ENCODE results near the gene TRABD2B. TPM values are rescaled to one million over a fixed set of nuclear protein-coding genes. Genes with fewer than 3 reads are reported as not detected.

TRABD2B gene
- polyA plus RNA-seq, 1 donor from 2014 or later = not detected

DNA sequence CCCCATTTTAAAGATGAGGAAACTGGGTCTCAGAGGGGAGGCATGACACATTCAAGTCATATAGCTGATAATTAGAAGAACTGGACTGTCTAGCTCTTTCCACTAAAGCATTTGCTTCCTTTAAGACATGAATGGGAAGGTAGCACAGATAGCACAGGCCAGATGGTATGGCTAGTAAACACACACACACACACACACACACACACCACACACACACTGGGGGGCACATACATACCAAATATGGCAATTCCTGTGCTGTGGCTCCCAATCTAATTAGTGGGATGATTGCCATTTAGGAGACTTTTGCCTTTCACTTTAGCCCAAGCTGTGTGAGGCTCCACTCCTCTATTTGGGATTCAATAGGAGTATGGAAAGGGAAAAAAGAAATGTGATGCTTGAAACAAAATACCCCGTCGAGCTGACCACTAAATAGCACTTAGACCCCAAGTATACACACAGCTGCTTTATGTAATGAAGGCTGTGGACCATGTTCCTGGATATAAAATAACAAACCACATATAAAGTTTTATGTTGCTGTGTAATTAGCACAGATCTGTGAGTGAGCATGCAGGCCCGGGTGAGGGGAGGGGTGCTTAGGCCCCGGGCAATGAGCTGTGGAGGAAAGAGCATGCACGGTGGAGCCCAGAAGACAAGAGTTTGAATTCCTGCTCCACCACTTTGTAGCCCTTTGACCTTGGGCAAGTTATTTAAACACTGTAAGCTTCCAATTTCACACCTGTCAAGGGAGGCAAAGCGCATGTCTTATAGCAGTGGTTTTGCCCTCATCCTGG, 6.8 kb upstream of the TRABD2B start:
- no peak overlapping the region for H3K27ac Mint-ChIP-seq
- H3K36me3 Mint-ChIP-seq = no peaks in the 10 kb centered on the region
- H3K27me3 Mint-ChIP-seq = peaks cover 5% of the 10 kb centered on the region

DNA sequence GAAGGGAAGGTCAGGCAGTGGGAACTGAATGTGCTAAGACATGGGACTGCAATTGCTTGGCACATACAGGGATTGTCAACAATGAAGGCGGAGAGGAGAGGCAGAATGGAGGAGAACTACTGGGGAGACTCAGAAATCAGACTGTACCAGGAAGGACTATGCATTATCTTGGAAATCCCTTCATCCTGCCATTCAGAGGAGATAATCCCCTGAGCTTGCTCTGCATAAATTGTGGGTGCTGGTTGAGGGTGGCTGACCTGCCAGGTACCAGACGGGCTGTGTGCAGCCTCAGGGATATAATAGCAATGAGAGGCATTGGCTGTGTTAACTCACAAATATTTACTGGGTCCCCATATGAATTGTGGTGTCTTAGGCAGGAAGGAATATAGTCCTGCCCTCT, 5.0 kb upstream of the TRABD2B start:
- Mint-ChIP-seq H3K4me3 (no peak overlapping the region), H3K36me3 (no peaks in the 10 kb centered on the region), H3K27ac (no peak overlapping the region), H3K9me3 (no peaks in the 10 kb centered on the region), H3K4me1 (peaks cover 0 to 3% (median 0%) of the 10 kb centered on the region in 3 donors), H3K27me3 (peaks cover 18% of the 10 kb centered on the region)

More for the DNA sequence above, 6.8 kb upstream of the TRABD2B start:
- Mint-ChIP-seq H3K9me3 (no peaks in the 10 kb centered on the region), H3K4me1 (no peaks in the 10 kb centered on the region), H3K4me3 (no peak overlapping the region)

DNA sequence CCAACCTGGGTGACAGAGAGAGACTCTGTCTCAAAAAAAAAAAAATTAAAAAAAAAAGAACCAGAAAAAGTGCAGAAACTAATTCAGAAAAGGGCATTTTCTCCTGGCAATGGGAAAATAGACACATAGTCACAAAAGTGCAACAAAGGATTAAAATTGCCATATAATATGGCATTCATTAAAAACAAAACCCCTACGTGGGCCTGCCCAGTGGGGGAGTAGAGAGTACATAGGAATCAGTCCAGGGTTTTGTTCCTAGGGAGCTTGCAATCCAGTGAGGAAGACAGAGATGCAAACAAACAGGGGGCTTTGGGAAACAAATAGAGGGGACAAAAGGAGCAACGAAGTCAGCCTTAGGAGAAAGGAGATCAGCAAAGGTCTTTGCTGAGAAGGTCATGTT, 4.5 kb upstream of the TRABD2B start:
- Mint-ChIP-seq H3K27me3 (peaks cover 18% of the 10 kb centered on the region), H3K36me3 (no peaks in the 10 kb centered on the region), H3K27ac (no peak overlapping the region), H3K4me3 (no peak overlapping the region), H3K4me1 (peaks cover 0 to 3% (median 0%) of the 10 kb centered on the region in 3 donors), H3K9me3 (no peaks in the 10 kb centered on the region)

DNA sequence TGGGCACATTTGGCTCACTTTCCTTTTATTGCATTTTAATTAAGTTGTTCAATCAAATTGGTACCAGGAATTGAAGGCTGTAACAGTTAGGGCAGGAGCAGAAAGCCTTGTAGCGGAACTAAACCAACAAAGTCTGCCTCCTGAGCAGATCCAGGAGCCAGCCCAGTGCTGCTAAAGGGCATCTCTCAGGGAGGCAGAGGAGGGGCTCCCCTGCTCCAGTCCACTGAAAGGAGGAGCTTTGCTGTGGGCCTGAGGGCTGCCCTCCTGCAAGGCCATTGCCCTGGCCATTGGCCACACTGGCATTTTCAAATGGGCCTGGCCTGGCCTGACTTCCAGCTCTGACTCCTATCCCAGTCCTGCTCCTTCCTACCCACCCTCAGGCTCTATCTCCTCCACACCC, 3.7 kb upstream of the TRABD2B start:
- Mint-ChIP-seq H3K4me3 (no peak overlapping the region), H3K27ac (no peak overlapping the region), H3K4me1 (peaks cover 0 to 5% (median 3%) of the 10 kb centered on the region in 3 donors), H3K36me3 (no peaks in the 10 kb centered on the region), H3K9me3 (no peaks in the 10 kb centered on the region), H3K27me3 (peaks cover 23% of the 10 kb centered on the region)

DNA sequence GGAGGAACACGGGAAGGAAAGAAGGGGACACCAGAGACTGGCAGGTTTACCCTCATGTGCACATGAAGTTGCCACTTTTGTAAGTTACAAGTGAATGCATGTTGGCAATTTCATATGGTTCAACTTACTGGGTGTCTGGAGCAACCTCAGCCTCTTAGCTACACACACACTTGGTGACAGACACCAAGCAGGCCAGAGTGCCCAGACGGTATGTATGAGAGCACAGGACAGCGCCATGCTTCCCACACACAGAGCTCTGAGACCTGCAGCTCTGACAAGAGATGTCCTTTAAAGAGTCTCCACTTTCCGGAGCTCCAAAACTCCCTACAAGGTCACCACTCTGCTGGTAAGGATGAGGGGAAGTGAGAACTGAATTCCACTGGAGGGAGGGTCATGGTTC, 1.9 kb upstream of the TRABD2B start:
- peak overlapping the region in 1 of 4 donors; percentile 28 for H3K4me3 Mint-ChIP-seq
- H3K4me1 Mint-ChIP-seq = peaks cover 0 to 5% (median 5%) of the 10 kb centered on the region in 3 donors
- no peaks in the 10 kb centered on the region for H3K36me3 Mint-ChIP-seq
- no peaks in the 10 kb centered on the region for H3K9me3 Mint-ChIP-seq
- H3K27ac Mint-ChIP-seq = no peak overlapping the region
- peaks cover 33% of the 10 kb centered on the region for H3K27me3 Mint-ChIP-seq

DNA sequence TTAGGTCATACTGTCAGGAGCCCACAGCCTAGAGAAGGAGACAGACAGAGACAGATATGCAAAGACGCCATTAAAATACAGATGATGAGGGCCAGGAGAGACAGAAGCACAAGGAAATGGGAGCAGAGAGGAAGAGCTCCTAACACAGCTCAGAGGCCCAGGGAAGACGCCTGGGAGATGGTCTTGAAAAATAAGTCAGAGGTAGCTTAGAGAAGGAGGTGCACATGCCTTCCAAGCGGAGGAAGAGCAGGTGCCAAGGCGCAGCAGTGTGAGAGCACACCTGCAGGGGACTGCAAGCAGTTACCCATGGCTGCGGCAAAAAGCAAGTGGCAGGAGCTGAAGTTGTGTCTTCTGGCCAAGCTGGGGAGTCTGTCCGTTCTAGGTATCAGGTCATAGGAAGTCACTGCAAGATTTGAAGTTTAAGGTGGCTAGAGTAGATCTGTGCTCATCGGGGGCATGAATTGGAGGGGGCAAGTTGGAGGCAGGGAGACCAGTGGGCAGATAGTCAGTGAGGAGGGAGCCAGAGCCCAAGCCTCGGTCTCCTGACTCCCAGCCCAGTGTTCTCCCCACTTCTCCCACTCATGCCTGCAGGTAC, 1.3 kb upstream of the TRABD2B start:
- Mint-ChIP-seq H3K4me3 (peak overlapping the region in 1 of 4 donors; percentile 28), H3K27me3 (peaks cover 39% of the 10 kb centered on the region), H3K4me1 (peaks cover 0 to 5% (median 5%) of the 10 kb centered on the region in 3 donors), H3K9me3 (no peaks in the 10 kb centered on the region), H3K27ac (no peak overlapping the region), H3K36me3 (no peaks in the 10 kb centered on the region)

DNA sequence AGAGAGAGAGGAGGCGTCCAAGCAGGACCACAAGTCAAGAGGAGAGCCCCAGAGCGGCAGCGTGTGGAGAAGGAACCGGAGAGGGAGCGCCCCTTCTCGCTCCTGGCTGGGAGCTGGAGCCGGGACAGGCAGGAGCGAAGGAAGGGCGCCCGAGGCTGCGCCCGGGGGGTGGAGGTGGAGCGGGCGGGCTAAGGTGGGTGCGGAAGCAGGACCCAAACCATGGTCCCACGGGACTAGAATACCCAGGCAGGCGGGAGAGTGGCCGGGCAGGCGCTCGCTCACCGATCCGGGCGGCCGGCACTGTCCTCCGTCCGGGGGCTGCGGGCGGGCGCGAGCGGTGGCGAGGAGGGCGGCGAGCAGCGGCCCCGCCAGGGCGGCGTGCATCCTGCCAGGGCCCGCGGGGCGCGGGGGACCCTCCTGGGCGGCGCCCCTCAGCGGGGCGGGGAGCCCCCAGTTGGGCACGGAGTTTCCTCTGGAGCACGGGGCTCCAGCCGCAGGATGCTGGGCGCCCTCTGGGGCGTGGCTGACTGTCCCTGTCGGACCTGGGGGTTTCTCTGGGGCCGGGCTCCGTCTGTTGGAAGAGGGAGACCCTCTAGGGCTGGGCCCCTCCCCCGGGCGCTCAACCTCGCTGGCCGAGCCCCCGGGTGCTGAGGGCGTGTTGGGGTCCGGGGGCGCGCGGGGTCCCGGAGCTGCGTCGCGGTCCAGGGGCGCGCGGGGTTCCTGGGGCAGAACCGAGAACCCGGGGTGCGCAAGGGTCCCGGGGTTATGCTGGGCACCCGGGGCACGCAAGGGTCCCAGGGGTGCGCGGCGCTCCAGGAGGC, 569 bp downstream of the TRABD2B start:
- peak overlapping the region in 1 of 3 donors; percentile 35 for H3K27ac Mint-ChIP-seq
- H3K9me3 Mint-ChIP-seq = no peaks in the 10 kb centered on the region
- H3K4me3 Mint-ChIP-seq = peak overlapping the region in 3 of 4 donors; percentile 28 to 87 (median 71)
- H3K4me1 Mint-ChIP-seq = peaks cover 0 to 5% (median 5%) of the 10 kb centered on the region in 3 donors
- H3K27me3 Mint-ChIP-seq = peaks cover 46% of the 10 kb centered on the region
- no peaks in the 10 kb centered on the region for H3K36me3 Mint-ChIP-seq

DNA sequence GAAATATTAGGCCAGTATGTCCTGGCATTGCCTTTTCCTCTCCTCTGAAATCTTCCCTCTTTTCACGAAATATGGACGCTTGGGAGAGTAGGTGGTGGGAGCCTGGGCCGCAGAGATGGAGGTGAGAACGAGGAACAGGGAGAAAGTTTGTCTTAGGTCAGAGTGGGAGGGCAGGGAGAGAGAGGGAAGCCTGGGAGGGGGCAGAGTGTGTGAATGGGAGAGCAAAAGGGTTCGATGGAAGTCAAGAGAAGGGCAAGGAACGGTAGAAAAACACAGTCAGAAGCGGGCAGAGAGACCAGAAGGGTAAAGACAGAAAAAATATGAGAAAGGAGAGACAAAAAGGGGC, 1.2 kb downstream of the TRABD2B start:
- H3K36me3 Mint-ChIP-seq = no peaks in the 10 kb centered on the region
- peaks cover 47% of the 10 kb centered on the region for H3K27me3 Mint-ChIP-seq
- peaks cover 0 to 5% (median 5%) of the 10 kb centered on the region in 3 donors for H3K4me1 Mint-ChIP-seq
- peak overlapping the region in 1 of 3 donors; percentile 35 for H3K27ac Mint-ChIP-seq
- no peaks in the 10 kb centered on the region for H3K9me3 Mint-ChIP-seq
- peak overlapping the region in 3 of 4 donors; percentile 28 to 87 (median 71) for H3K4me3 Mint-ChIP-seq

DNA sequence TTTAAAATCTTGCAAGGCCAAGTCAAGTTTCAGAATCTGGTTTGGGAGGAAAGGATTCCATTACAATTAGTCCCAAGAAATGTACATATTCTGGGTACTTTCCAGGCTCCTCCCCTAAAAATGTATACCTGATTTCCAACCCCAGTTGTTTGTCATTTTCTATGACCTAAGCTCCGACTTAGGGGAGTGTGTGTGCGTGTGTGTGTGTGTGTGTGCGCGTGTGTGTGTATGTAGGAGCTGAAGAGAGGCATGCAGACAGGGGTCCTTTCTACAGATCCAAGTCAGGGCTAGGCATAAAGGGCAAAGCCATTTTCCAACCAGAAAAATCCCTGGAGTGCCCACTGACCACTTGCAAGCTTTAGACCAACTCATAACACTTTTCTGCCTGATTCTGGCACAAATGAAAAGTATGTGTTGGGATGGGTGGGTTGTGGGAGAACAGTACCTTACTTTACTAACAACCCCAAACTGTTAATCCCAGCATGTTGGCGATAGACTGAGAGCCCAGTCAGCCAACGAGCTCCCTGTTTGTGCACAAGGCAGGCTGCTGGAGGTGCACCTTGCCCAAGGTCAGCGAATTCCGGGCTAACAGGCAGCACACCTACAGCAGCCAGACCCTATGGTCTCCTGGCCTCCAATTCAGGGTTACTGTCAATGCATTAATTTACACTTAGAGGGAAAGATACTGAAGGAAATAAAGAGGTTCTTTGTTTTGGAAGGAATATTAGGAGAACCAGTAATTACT, 1.7 kb downstream of the TRABD2B start:
- Mint-ChIP-seq H3K9me3 (no peaks in the 10 kb centered on the region), H3K4me3 (peak overlapping the region in 1 of 4 donors; percentile 0)

DNA sequence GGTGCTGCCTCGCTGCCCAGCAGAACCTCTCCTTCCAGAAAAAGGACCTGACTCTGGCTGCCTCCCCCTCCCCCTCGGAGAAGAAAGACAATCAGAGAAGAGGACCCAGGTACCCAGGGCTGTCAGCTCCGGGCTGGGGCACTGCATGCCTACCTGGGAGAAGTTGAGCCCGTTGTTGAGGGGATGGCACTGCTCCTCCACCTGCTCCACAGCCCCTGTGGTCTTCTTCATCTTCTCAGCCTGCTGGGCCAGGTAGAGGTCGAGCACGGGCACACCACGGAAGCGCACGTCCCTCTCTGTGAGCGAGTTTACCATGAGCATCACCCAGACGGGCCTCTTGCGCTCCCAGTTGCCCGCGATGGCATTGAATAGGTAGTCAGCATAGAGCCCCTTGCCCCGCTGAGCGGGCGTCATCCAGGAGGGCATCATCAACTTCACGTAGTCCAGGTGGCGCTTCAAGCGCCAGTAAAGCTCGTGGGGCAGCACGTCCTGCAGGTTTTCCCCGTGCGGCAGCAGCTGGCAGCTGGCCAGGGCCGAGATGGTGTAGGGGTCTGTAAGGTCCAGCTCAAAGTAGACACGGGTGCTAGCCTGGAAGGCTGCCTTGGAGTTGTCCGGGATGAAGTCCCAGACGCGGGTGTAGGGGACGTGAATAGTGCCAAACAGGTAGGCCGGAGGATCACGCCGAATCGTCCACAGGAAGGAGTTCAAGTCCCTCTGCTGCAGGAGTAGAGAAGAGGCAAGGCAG, 3.1 kb downstream of the TRABD2B start:
- no peaks in the 10 kb centered on the region for H3K36me3 Mint-ChIP-seq
- H3K4me1 Mint-ChIP-seq = peaks cover 0 to 5% (median 5%) of the 10 kb centered on the region in 3 donors
- H3K9me3 Mint-ChIP-seq = no peaks in the 10 kb centered on the region
- H3K27ac Mint-ChIP-seq = no peak overlapping the region
- peak overlapping the region in 2 of 4 donors; percentile 17 to 52 for H3K4me3 Mint-ChIP-seq
- peaks cover 45% of the 10 kb centered on the region for H3K27me3 Mint-ChIP-seq

More for the DNA sequence above, 1.7 kb downstream of the TRABD2B start:
- Mint-ChIP-seq H3K27me3 (peaks cover 50% of the 10 kb centered on the region), H3K27ac (peak overlapping the region in 1 of 3 donors; percentile 35), H3K36me3 (no peaks in the 10 kb centered on the region), H3K4me1 (peaks cover 0 to 5% (median 5%) of the 10 kb centered on the region in 3 donors)

DNA sequence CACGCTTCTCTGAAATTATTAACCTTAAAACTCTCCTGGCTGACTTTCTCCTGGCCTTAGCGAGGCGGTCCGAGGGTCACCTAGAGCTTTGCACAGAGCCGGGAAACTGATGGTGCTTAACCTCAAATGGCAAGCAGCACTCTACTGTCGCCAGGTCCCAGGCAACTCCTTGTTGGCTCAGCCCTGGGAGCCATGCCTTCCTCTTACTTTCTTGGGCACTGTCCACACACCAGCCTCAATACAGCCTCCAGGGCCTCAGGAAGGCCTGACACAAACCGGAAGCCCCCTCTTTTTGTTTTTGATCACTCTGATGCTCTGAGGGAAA, 3.8 kb downstream of the TRABD2B start:
- no peaks in the 10 kb centered on the region for H3K36me3 Mint-ChIP-seq
- H3K9me3 Mint-ChIP-seq = no peaks in the 10 kb centered on the region
- peaks cover 39% of the 10 kb centered on the region for H3K27me3 Mint-ChIP-seq
- peaks cover 0 to 5% (median 5%) of the 10 kb centered on the region in 3 donors for H3K4me1 Mint-ChIP-seq
- no peak overlapping the region for H3K27ac Mint-ChIP-seq
- H3K4me3 Mint-ChIP-seq = no peak overlapping the region

DNA sequence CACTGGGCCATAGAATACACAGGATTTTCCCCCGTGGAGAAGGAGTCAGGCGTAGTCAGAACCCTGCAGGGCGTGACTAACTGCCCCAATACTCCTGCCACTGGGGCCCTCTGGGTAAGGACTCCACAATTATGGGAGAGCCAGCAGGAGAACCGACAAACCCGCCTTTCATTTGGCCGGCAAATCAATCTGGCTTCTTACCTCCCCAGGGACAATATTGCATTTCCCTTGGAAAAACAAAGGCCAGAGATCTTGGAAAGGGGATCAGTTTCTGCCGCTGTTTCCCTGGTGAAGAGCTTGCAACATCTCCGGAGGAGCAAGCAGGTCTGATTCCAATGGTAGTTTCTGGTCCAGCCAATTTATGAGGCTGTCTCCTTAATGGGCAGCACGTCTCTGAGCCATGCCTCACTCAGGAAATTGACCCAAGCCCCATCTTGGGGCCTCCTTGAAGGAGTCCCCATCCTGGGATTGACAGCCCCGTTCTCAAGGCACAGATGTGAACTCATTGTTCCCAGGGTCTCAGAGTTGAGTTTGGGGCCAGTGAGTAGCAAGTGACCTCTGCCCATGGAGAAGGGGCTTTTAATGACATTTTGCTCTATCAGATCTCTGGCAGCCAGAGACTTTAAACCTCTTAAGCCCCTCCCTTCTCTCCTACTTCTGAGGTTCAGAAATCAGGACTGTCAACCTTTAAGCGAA, 4.3 kb downstream of the TRABD2B start:
- H3K4me1 Mint-ChIP-seq = peaks cover 0 to 7% (median 2%) of the 10 kb centered on the region in 3 donors
- H3K36me3 Mint-ChIP-seq = no peaks in the 10 kb centered on the region
- H3K4me3 Mint-ChIP-seq = no peak overlapping the region
- peaks cover 34% of the 10 kb centered on the region for H3K27me3 Mint-ChIP-seq
- H3K9me3 Mint-ChIP-seq = no peaks in the 10 kb centered on the region
- H3K27ac Mint-ChIP-seq = no peak overlapping the region

DNA sequence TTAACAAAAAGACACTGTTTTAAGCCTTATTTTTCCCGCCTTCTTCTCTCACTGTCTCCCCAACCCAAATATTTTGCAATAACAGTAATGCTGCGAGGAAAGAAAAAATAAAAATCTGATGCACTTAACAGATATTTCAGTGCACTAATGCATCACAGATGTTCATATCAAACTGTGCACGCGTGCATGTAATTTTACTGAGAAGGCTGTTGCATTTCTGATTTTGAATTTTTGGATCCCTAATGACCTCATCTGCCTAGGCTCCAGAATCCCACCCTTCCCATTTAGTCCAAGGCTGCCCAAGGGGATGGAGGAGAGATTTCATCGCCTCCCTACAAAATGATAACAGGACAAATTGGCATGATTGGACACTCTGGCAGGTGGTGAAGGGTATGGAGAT, 5.5 kb downstream of the TRABD2B start:
- Mint-ChIP-seq H3K9me3 (no peaks in the 10 kb centered on the region), H3K27ac (no peak overlapping the region), H3K4me3 (no peak overlapping the region), H3K36me3 (no peaks in the 10 kb centered on the region), H3K4me1 (peaks cover 0 to 7% (median 2%) of the 10 kb centered on the region in 3 donors), H3K27me3 (peaks cover 35% of the 10 kb centered on the region)

Data from IgD-negative memory B cell (primary cell).